ENCODE measurements around the gene OASL.

- TF ChIP-seq POLR2A (IDR thresholded peaks at IDR 0.05) (no peak), EP300 (IDR thresholded peaks at IDR 0.05; ENCODE audit: low read depth) (no peak), CTCF (IDR thresholded peaks at IDR 0.05) (peak; percentile 53 to 77 (median 65)), POLR2AphosphoS5 (IDR thresholded peaks at IDR 0.05) (peak in 2 of 3 donors; percentile 18 to 22)
Observed at GRCh38 chr12:121005346-121005815, 33.7 kb downstream of the OASL start.
